Astrocyte of the cerebellum (primary cell): ENCODE data around the gene NCOA1.

Source experiments
- DNase-seq: peaks from one replicate; pipeline ENCODE4 v3.0.0-alpha.2; 2011; ENCODE audit warnings: low read depth
- H3K4me3 ChIP-seq: 2 replicates; pipeline ENCODE4 v1.5.1; 2011; ENCODE audit warnings: mild to moderate bottlenecking, low read depth, low read length, moderate library complexity
- CTCF ChIP-seq: IDR thresholded peaks from 2 replicates; pipeline ENCODE4 v1.5.1; 2012; ENCODE audit warnings: low read length, low read depth, moderate library complexity, mild to moderate bottlenecking; ENCODE audit errors: missing control alignments
- in situ Hi-C: cut with HindIII; loops from 2 replicates; pipeline ENCODE4 v1.10.0; 2017; ENCODE audit warnings: low sequenced_read_pairs

NCOA1 gene

GRCh38 chr2:24493713-24494112 lies 2.7 kb downstream of the NCOA1 start:
- no peak for TF ChIP-seq CTCF
- no peak overlapping the region for H3K4me3 ChIP-seq
- no peak for DNase-seq
- in situ Hi-C loops: no loop called here

GRCh38 chr2:24494410-24494809 lies 3.4 kb downstream of the NCOA1 start:
- in situ Hi-C loops: no loop called here
- TF ChIP-seq CTCF: no peak
- H3K4me3 ChIP-seq: no peak overlapping the region
- DNase-seq: no peak

GRCh38 chr2:24495451-24495850 lies 4.4 kb downstream of the NCOA1 start:
- in situ Hi-C loops: no loop called here

GRCh38 chr2:24496959-24497358 lies 5.9 kb downstream of the NCOA1 start:
- DNase-seq: no peak
- no peak overlapping the region for H3K4me3 ChIP-seq
- in situ Hi-C loops: no loop called here
- TF ChIP-seq CTCF: no peak

More at GRCh38 chr2:24495451-24495850, 4.4 kb downstream of the NCOA1 start:
- H3K4me3 ChIP-seq: no peak overlapping the region
- TF ChIP-seq CTCF: no peak
- DNase-seq: no peak

GRCh38 chr2:24497685-24498084 lies 6.6 kb downstream of the NCOA1 start:
- no peak overlapping the region for H3K4me3 ChIP-seq
- in situ Hi-C loops: no loop called here
- no peak for DNase-seq
- TF ChIP-seq CTCF: no peak

GRCh38 chr2:24498121-24498520 lies 7.1 kb downstream of the NCOA1 start:
- TF ChIP-seq CTCF: no peak
- in situ Hi-C loops: no loop called here
- no peak for DNase-seq
- H3K4me3 ChIP-seq: no peak overlapping the region

- no peak overlapping the region for H3K4me3 ChIP-seq
- in situ Hi-C loops: no loop called here
- no peak for TF ChIP-seq CTCF
- no peak for DNase-seq
These were observed 10.8 kb downstream of the NCOA1 start for GRCh38 chr2:24501813-24502212.
